HG02885 (cell line): Measurements from ENCODE around the gene PFKFB3.

Source experiments
- ATAC-seq: cut with Tn5 transposase; IDR thresholded peaks from one replicate; pipeline ENCODE4 v1.9.1; 2021; ENCODE audit warnings: mild to moderate bottlenecking; ENCODE audit not compliant: unreplicated experiment, poor library complexity

PFKFB3 gene

GRCh38 chr10:6297522-6297921 lies 94.8 kb downstream of the PFKFB3 start:
- ATAC-seq: no peak

- no peak for ATAC-seq
Observed at GRCh38 chr10:6297951-6298381, 95.2 kb downstream of the PFKFB3 start.

GRCh38 chr10:6298428-6298827 lies 95.7 kb downstream of the PFKFB3 start:
- ATAC-seq: no peak

- no peak for ATAC-seq
Observed at GRCh38 chr10:6299234-6299633, 96.5 kb downstream of the PFKFB3 start.

- no peak for ATAC-seq
Observed at GRCh38 chr10:6299743-6300105, 97.0 kb downstream of the PFKFB3 start.

GRCh38 chr10:6300106-6300783 lies 97.5 kb downstream of the PFKFB3 start:
- ATAC-seq: peak; percentile 84

GRCh38 chr10:6300784-6301460 lies 98.2 kb downstream of the PFKFB3 start:
- ATAC-seq: no peak

GRCh38 chr10:6301488-6302075 lies 98.8 kb downstream of the PFKFB3 start:
- no peak for ATAC-seq
